K562 (cell line): Measurements from ENCODE around the gene MOGAT2. TPM values are rescaled to one million over a fixed set of nuclear protein-coding genes. Genes with fewer than 3 reads are reported as not detected.

Experiments
- ATAC-seq: fragments of 200-7000 bp; cut with Tn5 transposase; 3 replicates; pipeline ENCODE4 v1.9.1; 2020; ENCODE audit warnings: moderate library complexity
- BruUV-seq: library from RNA; stranded (reverse); fragments of 400-500 nt; replicated peaks from 2 replicates; lab custom pipeline; 2021; lab: Mats Ljungman, UMichigan
- CTCF ChIA-PET: fragments of 300-600 bp; formaldehyde crosslinking; extraction: SDS; loops from one replicate; lab custom pipeline; 2021; ENCODE audit warnings: low intra/inter-chr PET ratio; lab: Yijun Ruan, JAX
- POLR2A ChIA-PET: fragments of 300-600, 350-650 bp; sonication (Branson Sonifier 250); formaldehyde crosslinking; extraction: SDS; loops from one replicate; lab custom pipeline; 2021; ENCODE audit warnings: antibody characterized with exemption, inconsistent platforms; lab: Yijun Ruan, JAX
- DNase-seq, 4 experiments: peaks; one replicate each; pipeline versions ENCODE4 v3.0.0 to v3.0.0-alpha.2; 2011 to 2018; ENCODE audit warnings: low spot score in 3 of 4, mixed read lengths in 3 of 4; ENCODE audit errors: extremely low read depth in 1 of 4
- FAIRE-seq: peaks from 2 replicates; lab custom pipeline; 2011; peaks lifted over from hg19 to GRCh38; lab: Jason Lieb, UNC
- H2AFZ ChIP-seq: 2 replicates; pipeline ENCODE4 v1.6.0; 2011; ENCODE audit warnings: low read depth, low read length, control low read depth, inconsistent platforms
- H3K27ac ChIP-seq: fragments of 200-600 bp; 3 replicates; pipeline ENCODE4 v1.8.0; 2011; ENCODE audit warnings: low read depth, mild to moderate bottlenecking, control low read depth, inconsistent platforms, low read length, moderate library complexity, mixed read lengths; ENCODE audit errors: extremely low read depth
- H3K27me3 ChIP-seq, 2 experiments: fragments of 300-600 bp in 1 of 2; 2 replicates in 1 of 2; 3 replicates in 1 of 2; pipeline versions ENCODE4 v1.6.0 to v1.8.0; 2011; ENCODE audit warnings: inconsistent platforms in 2 of 2, low read length in 2 of 2, mild to moderate bottlenecking in 1 of 2, mixed read lengths in 1 of 2, moderate library complexity in 1 of 2; ENCODE audit not compliant: control insufficient read depth in 2 of 2, insufficient read depth in 2 of 2
- H3K36me3 ChIP-seq: fragments of 300-600 bp; 3 replicates; pipeline ENCODE4 v1.8.0; 2011; ENCODE audit warnings: mild to moderate bottlenecking, low read length, inconsistent platforms; ENCODE audit not compliant: control insufficient read depth, insufficient read depth
- H3K4me1 ChIP-seq, 2 experiments: fragments of 200-600 bp in 1 of 2; replicated peaks in 1 of 2; 2 replicates in 1 of 2; 3 replicates in 1 of 2; pipeline versions ENCODE4 v1.5.1 to v1.8.0; 2011; ENCODE audit warnings: inconsistent platforms in 2 of 2, low read length in 2 of 2, mild to moderate bottlenecking in 1 of 2, mixed read lengths in 1 of 2, moderate library complexity in 1 of 2; ENCODE audit not compliant: control insufficient read depth in 2 of 2, insufficient read depth in 2 of 2
- H3K4me2 ChIP-seq: 2 replicates; pipeline ENCODE4 v1.6.1; 2011; ENCODE audit warnings: low read length, control low read depth, inconsistent platforms, mixed read lengths; ENCODE audit not compliant: insufficient read depth
- H3K4me3 ChIP-seq: fragments of 200-600 bp; sonication (generic), shearing (Covaris generic); 2 replicates; pipeline ENCODE4 v1.5.1; 2016; ENCODE audit warnings: control low read depth, inconsistent platforms
- H3K79me2 ChIP-seq: fragments of 200-600 bp; 3 replicates; pipeline ENCODE4 v1.8.0; 2011; ENCODE audit warnings: low read length, inconsistent platforms; ENCODE audit not compliant: control insufficient read depth, insufficient read depth
- H3K9ac ChIP-seq, 2 experiments: 2 replicates each; pipeline versions ENCODE4 v1.6.0 to v1.6.1; 2011; ENCODE audit warnings: low read depth in 2 of 2, low read length in 2 of 2, control low read depth in 1 of 2, inconsistent platforms in 1 of 2, mild to moderate bottlenecking in 1 of 2, mixed read lengths in 1 of 2; ENCODE audit not compliant: insufficient read depth in 1 of 2
- H3K9me1 ChIP-seq: one replicate; pipeline ENCODE4 v1.6.0; 2011; ENCODE audit warnings: inconsistent platforms, mild to moderate bottlenecking, low read length, moderate library complexity; ENCODE audit not compliant: control insufficient read depth, insufficient read depth
- H3K9me3 ChIP-seq: replicated peaks from 2 replicates; pipeline ENCODE4 v1.5.1; 2011; ENCODE audit warnings: low read depth, low read length, inconsistent platforms; ENCODE audit not compliant: control insufficient read depth, insufficient read depth
- H4K20me1 ChIP-seq: replicated peaks from 2 replicates; pipeline ENCODE4 v1.6.1; 2011; ENCODE audit warnings: low read length, inconsistent platforms, mixed read lengths; ENCODE audit not compliant: control insufficient read depth, insufficient read depth
- IRF1 ChIP-seq: sonication (generic); formaldehyde crosslinking; IDR thresholded peaks from 2 replicates; pipeline ENCODE4 v1.8.0; 2022; ENCODE audit warnings: missing genetic modification reagents, mild to moderate bottlenecking, borderline replicate concordance
- MAX ChIP-seq: sonication (generic); formaldehyde crosslinking; IDR thresholded peaks from 2 replicates; pipeline ENCODE4 v1.9.0; 2022; ENCODE audit warnings: mild to moderate bottlenecking, missing genetic modification reagents
- SIN3A ChIP-seq, 2 experiments: fragments of 150-350 bp in 1 of 2; IDR thresholded peaks; 2 replicates each; pipeline ENCODE4 v1.6.1; 2011 to 2016; ENCODE audit warnings: borderline replicate concordance in 2 of 2, low read depth in 2 of 2, low read length in 2 of 2, mild to moderate bottlenecking in 2 of 2, moderate library complexity in 2 of 2; ENCODE audit not compliant: control insufficient read depth in 1 of 2
- WGBS: fragments of 100-300 bp; shearing (Covaris generic); methylation state at CpG from one replicate; pipeline ENCODE4 v1.1.6; 2016; ENCODE audit warnings: low coverage, mixed read lengths; ENCODE audit not compliant: insufficient coverage; ENCODE audit errors: missing lambda C conversion rate; 5-methylcytosine and 5-hydroxymethylcytosine counted together
- in situ Hi-C: fragments of 300-500 bp; cut with MboI; formaldehyde crosslinking; loops from 4 replicates; pipeline ENCODE4 v1.15.0; 2018; ENCODE audit warnings: inconsistent platforms, mixed read lengths
- intact Hi-C: fragments of 100-400 bp; cut with micrococcal nuclease; formaldehyde crosslinking; loops from 2 replicates; pipeline ENCODE4 v1.14.2; 2022
- polyA plus RNA-seq, 8 experiments: library from polyadenylated mRNA; depleted of rRNA in 4 of 8; stranded (reverse) in 5 of 8; unstranded in 3 of 8; fragments of >200 nt; fragmentation: Nextera tagmentation in 2 of 8; fragmentation: Illumina TruSeq in 1 of 8; extraction: Ambion mirVana in 2 of 8; extraction: Trizol in 1 of 8; gene quantifications; 2 replicates each; pipeline versions ENCODE4 v1.2.1 to v1.2.3, GENCODE V29; 2011 to 2014; ENCODE audit warnings: inconsistent platforms in 1 of 8, missing spikeins in 1 of 8
- total RNA-seq, 7 experiments: library from RNA; depleted of rRNA in 6 of 7; stranded (reverse); fragments of >200 nt in 6 of 7; fragmentation: Illumina TruSeq in 2 of 7; extraction: Trizol in 2 of 7; gene quantifications; 2 replicates each; pipeline versions ENCODE4 v1.2.1 to v1.2.3, GENCODE V29; 2011 to 2021; ENCODE audit warnings: low replicate concordance in 1 of 7

The MOGAT2 gene
- total and polyA plus RNA-seq, 9 of the 15 experiments (the other 6 are each of a cell fraction or from before 2014, with no cell fraction given) = 0.09 TPM; not detected in 7

- ChIA-PET POLR2A (interaction anchor here (1.5 kb wide), 1 partner anchor 8 kb away, joined by 5 read pairs; no protein-coding TSS in a partner anchor), CTCF (no interaction called here)
- Histone ChIP-seq H3K9me3 (no peaks in the 10 kb centered on the region), H3K4me1 (no peaks in the 10 kb centered on the region; a peak in 1 of 5 replicates), H3K36me3 (no peaks in the 10 kb centered on the region), H3K4me2 (no peak overlapping the region), H3K79me2 (no peaks in the 10 kb centered on the region), H3K9ac (no peak overlapping the region), H4K20me1 (no peaks in the 10 kb centered on the region; the same call in 1 of the 2 replicates), H3K27ac (no peak overlapping the region), H3K4me3 (no peak overlapping the region), H3K27me3 (peaks cover 22 to 56% of the 10 kb centered on the region in 2 experiments; a peak in 4 of 5 replicates), H3K9me1 (no peaks in the 10 kb centered on the region), H2AFZ (no peak overlapping the region)
- no peak for ATAC-seq
- 5% methylated on average over 5 of the region's 5 CpGs for WGBS
- no peak for DNase-seq
- no peak for TF ChIP-seq SIN3A (IDR thresholded peaks at IDR 0.05; ENCODE audit: borderline replicate concordance in 2 of 2, control insufficient read depth in 1 of 2, low read depth in 2 of 2, low read length in 2 of 2)
- in situ Hi-C loops (no loop called here), intact Hi-C loops (no loop called here)
- FAIRE-seq = no peak
- no TSS peak for BruUV-seq
These were observed 15.9 kb downstream of the MOGAT2 start for GRCh38 chr11:75733431-75734107.

GRCh38 chr11:75734491-75735180 is 17.0 kb downstream of the MOGAT2 start:
- BruUV-seq = no TSS peak
- Histone ChIP-seq H3K4me1 (no peaks in the 10 kb centered on the region; a peak in 1 of 5 replicates), H3K4me3 (no peak overlapping the region), H3K27ac (no peak overlapping the region), H3K9me1 (no peaks in the 10 kb centered on the region), H2AFZ (no peak overlapping the region), H3K9me3 (no peaks in the 10 kb centered on the region), H3K27me3 (peaks cover 22 to 56% of the 10 kb centered on the region in 2 experiments; a peak in 4 of 5 replicates), H3K79me2 (no peaks in the 10 kb centered on the region), H4K20me1 (no peaks in the 10 kb centered on the region; the same call in 1 of the 2 replicates), H3K9ac (no peak overlapping the region), H3K36me3 (no peaks in the 10 kb centered on the region), H3K4me2 (no peak overlapping the region)
- ATAC-seq (no peak; the same call in 2 of the 3 replicates), FAIRE-seq (no peak), DNase-seq (no peak)
- ChIA-PET CTCF (no interaction called here), POLR2A (interaction anchor here (0.5 to 1.5 kb wide), 4 partner anchors 9 to 157 kb away, joined by 3 to 5 read pairs (median 3); no protein-coding TSS in a partner anchor)
- TF ChIP-seq MAX = 0 out of 2 replicates have a peak, but pooled peaks have one; percentile 46
- no peak for TF ChIP-seq IRF1
- intact Hi-C loops = no loop called here
- in situ Hi-C loops = no loop called here
- 11% methylated on average over 5 of the region's 5 CpGs for WGBS
